ENCODE results near the gene ATG10.
"Not testable (repeated sequence)": the region's sequence is repeated elsewhere in the genome, so short reads cannot be mapped to it uniquely, and the experiment has no call there.

ATG10 gene

DNA sequence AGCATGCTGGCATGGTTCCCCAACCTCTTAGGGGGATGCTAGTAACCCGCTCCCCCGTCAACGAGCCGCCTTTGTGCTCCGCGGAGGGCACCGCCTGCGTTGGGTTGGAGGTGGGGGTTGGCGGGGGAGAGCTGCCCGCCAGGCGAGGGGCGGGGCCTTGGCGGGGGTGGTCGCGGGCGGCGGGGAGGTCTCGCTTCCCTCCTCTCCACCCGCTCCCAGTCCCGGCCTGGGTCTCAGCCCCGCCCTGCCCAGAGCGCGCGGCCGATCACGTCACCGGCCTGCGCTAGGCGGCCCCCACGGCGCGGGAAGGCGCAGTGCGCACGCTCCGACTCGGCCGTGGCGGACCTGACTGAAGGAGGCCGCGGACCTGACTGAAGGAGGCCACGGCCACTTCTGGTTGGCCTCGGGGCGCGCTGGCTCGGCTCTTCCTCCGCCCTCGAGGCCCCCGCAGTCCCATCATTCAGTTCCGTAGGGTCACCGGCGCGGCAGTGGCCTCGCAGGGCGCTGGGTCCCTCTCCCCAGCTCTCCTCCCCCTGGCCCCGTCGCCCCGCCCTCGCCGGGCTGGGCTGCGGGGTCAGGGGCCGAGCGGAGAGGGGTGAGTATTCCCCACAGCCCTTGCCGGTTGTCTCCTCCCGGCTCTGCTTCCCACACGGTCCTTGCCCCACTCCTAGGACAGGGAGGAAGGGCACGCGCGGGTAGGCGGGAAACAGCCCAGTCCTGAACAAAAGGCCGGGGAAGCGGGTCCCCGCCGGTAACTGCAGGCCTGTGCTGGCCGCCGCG, at the start of gene ATG10:
ATG10 (plus strand) TSS at position 312 of the 780 bp plus-strand sequence. CDS start 15,548 bp downstream, outside the sequence.
- DNase-seq = peak; percentile 88

DNA sequence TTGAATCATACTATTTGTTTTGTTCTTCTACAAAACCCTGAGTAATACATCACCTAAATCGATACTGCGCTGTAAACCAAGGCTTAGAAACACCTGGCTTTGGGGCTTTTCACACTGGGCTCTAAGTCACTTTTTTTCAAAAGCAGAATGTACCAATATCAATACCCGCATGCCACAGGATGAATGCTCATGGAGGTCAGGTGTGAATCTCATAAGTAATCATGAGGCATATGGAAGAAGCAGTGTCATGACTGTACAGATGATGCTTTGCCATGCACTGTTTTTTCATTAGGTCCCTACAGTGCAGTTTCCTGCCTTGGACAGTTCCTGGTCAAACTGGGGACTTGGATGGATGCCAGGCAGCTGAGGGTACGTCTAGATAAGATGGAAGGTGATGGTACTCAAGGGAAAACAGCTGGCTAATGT, 49.0 kb upstream of the ATG10 start:
- DNase-seq = no peak

DNA sequence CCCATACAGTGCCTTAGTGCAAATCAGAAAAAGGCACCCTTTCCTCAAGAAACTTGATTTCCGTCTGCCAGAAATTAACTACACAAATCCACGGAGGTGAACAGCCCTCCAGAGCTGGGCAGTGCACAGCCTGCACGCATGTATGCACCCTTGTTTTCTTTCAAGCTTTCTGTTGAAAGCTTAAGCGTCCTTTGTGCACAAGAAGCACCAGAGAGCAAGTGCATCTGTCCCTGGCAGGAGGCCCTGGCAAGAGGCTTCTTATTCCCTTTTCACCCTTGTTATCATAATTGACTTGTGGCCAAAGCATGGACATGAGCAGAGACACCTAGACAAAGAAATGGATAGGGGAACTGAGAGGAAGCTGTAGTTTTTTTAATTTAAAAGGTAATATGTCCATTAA, 47.4 kb upstream of the ATG10 start:
- no peak for DNase-seq

DNA sequence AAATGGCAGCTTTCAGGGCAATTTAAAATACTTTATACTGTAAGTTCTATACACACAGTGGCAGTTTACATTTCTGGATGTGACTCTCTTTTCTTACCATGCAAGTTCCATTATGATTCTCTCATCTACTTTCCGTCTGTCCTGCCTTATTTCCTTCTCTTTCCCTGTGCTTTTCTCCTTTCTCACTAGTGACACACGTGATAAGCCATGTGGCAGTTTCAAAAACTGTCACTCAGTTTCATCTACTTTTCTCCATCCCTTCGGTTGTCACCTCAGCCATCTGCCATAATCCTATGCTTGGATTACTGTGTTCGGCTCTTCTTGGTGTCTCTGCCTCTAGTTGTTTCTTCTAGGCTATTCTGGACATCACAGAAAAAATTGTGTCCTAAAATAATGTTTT, 46.8 kb upstream of the ATG10 start:
- no peak for DNase-seq

DNA sequence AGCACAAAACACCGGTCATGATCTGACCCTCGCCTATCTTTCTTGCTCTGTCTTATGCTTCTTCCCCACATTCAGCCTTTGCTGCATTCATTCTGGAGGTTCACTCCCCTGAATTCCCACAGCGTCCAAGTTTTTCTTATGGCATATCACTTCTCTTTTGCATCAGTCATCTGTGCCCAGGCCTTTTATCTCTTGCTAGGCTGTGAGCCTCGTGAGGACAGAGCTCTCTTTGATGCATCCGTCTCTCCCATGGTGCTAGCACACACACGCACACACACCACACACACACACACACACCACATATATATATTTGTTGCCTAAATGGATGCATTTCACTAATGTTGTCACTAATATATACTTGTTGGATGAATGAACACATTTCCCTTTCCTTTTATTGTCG, 45.8 kb upstream of the ATG10 start:
- no peak for DNase-seq

DNA sequence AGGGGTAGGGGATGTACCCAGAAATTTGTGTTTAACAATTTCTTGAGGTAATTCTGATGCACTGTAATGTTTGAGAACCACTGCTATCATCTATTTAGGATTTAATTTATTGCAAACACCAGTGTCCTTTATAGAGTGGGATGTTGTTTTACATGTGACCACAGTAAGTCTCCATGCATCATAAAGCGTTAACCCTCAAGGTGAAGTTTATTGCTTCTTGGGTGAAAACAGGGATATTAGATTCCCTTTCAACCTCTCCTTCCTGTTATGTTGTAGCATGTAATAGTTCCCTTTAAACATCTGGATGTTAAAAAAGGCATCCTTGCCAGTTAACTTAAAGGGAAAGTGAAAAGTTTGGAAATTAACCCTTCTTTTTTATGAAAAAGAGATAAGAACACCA, 35.8 kb upstream of the ATG10 start:
- no peak for DNase-seq

DNA sequence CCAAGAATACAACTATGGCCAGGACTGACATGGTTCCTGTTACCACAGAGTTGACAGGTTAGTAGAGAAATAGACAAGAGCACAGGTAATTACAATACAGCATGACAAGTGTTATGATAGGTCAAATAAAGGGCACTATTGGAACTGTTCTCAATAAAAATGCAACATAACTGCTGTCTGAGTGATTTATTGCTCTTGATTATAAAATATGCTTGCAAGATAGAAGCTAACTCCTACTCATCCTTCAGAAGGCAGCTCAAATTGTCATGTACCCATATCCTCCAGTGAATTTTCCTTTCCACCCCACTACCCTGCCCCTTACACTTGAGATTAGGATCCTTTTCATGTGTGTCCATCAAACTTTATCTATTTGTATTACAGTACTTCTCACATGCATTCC, 35.1 kb upstream of the ATG10 start:
- no peak for DNase-seq

DNA sequence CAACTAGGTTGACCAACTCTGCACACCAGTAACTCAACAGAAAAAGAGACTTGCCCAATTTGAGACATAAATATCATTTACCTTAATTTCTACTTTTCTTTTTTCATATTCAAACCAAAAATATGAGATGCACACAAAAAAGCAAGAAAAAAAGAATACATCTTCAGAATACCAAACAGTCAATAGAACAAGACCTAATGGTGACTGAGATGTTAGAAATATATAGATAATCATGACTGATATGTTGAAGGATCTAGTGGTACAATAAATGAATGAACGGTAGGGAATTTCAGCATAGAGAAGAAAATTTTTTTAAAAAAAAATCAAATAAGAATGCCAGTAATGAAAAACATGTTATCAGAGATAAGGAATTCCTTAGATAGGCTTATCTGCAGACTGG, 29.1 kb upstream of the ATG10 start:
- DNase-seq = no peak

DNA sequence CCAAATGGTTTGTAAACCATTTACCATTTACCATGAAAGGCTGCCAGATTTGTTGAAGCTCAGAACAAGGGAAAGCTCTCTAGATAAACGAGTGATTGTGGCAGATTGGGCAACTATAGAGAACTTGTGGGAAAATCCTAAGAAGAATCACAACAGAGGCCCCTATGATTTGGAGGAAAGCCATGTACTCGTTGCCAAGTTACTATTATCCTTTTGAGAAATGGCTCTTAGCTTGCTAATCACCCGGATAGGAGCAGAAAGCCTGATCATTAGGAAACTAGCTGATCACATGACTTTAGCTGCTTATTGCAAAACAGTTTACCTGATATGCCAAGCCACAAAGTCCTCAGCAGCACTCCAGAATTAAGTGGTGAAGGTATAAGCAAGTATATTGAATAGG, 23.5 kb upstream of the ATG10 start:
- DNase-seq = no peak

DNA sequence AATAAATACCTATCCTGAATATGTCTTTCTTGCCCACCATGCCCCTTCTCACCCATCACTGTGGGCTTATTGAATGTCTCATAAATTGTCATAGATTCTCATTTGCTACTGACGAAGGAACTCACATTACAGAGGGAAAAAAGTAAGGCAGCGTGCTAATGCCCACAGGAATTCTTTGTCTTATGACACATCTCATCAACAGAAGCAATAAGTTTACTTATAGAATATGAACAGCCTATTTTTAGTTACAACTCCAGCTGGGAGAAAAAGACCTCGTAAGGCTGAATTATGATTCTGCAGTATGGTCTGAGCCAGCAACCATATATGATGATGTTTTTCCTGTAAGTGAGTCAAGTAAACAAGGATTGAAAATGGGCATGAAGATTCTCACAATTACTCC, 22.4 kb upstream of the ATG10 start:
- no peak for DNase-seq

DNA sequence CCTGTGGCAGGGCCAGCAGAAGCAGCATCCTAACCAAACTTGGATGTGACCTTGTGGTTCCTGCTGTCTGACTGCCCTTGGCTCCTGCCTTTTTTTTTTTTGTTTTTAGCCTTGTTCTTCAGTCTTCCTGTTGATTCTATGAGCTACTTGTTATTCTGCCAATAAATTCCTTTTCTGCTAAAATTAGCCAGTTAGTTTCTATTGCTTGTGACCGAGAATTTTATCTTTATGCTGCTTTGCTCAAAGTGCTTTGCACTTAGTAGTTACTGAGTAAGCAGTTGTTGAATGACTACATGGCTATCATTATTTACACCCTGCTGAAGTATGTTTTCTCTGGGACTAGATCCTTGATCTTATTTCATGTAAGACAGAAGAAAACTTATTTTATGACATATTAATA, 20.8 kb upstream of the ATG10 start:
- DNase-seq = no peak

DNA sequence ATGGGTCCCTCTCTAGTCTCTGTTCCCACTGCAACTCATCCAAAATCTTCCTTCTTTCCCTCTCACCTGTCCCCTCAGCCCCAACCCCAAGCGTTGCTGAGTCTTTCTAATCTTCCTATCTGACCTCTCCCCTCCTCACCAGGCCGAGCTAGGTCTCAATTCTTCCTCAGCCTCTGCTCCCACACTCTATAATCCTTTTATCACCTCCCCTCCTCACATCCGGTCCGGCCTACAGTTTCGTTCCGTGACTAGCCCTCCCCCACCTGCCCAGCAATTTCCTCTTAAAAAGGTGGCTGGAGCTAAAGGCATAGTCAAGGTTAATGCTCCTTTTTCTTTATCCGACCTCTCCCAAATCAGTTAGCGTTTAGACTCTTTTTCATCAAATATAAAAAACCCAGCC, 17.0 kb upstream of the ATG10 start:
- DNase-seq = not testable (repeated sequence)

DNA sequence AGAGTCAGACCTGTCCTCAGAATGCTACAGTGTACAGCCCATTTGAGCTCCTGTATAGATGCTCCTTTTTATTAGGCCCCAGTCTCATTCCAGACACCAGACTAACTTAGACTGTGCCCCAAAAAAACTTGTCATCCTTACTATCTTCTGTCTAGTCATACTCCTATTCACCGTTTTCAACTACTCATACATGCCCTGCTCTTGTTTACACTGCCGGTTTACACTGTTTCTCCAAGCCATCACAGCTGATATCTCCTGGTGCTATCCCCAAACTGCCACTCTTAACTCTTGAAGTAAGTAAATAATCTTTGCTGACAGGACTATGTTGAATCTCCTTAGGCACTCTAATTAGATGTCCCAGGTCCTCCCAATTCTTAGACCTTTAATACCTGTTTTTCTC, 13.7 kb upstream of the ATG10 start:
- not testable (repeated sequence) for DNase-seq

DNA sequence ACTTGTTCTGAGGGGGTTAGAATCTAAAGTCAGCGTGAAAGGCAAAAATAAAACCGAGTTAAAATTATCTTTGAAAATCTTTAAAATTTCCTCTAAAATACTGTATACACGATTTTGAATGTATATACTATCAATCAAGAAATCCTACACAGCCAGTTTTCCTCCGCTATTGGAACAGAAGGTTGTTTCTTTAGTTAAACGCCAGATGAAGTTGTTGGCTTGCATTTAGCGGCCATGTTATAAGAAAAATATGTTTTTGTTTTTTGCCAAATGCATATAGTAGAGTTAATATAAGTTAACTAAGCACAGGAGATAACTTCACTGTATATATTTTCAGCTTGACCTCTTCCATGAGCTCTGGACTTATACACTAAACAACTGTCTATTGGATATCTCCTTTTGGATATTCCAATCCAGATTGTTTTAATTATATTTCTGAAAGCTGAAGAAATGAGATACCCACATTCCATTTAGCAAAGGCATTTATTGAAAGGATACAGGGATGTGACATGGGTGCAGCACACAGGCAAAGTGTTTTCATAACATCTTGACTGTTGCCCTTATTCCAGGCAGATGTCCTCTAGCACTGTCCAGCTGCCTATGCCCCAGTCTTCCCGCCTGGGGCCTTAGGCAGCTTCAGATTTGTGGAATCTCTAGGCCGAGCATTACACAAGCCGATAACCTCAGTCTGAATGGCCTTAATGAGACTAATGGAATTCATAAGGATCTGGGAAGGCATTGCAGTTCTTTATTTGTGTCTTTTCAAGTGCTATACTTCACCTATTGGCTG, 10.0 kb upstream of the ATG10 start:
- no peak for DNase-seq

DNA sequence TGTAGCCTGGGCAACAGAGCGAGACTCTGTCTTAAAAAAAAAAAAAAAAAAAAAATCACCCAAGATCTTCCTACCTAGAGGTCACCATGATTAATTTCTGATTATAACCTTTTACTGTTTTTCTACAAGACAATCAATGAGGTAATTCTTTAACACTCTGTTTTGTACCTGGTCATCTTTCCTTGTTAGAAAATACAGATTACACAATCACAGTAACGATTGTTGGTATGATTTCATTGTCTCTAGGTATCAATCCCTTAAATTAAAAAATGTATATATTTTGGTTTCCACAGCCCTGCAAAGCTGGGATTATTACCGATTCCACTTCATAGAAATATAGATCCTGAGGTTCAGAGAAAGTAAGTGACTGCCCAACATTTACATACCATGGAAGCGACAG, 8.3 kb upstream of the ATG10 start:
- no peak for DNase-seq

DNA sequence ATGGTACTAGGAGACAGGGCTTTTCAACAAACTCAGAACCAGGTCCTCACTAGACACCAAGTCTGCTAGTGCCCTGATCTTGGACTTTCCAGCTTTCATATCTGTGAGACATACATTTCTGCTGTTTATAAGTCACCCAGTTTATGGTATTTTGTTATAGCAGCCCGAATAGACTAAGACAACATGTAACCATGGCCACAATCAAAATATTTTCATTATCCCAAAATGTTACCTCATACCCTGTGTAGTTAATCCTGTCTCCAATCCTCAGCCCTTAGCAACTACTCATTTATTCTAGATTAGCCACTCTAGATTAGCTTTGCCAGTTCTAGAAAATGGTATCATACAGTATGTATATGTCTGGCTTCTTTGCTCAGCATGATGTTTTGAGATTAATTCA, 6.3 kb upstream of the ATG10 start:
- no peak for DNase-seq

DNA sequence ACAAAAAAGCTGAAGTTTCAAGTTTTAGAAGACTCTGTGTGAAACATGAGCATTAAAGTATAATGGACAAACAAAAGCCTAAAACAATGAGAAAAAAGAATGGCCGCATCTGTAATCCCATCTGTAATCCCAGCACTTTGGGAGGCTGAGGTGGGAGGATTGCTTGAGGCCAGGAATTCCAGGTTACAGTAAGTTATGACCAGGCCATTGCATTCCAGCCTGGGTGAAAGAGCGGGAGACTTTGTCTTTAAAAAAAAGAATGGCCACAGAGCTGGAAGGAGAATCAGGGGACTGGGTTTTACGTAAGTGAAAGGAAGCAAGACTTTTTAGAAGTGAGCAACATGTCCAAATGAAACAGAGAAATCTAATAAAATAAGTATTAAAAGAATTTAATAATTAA, 2.6 kb upstream of the ATG10 start:
- DNase-seq = no peak

DNA sequence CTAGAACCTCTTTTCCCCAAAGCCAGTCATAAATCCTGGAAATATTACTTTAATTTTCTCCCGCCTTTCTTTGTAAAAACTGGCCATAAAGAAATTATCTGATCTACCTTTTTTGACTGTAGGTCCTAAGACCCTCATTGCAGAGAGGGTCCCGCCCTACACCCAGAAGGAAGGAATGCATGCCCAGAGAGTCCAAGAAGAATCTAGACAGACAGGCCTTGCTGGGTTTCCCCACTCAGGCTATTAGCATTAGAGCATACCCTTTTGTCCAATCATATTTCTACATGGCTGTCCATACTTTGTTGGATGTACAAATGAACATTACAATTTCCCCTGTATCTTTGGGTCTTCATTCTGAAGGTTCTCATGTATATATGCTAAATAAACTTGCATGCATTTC, 1.9 kb upstream of the ATG10 start:
- DNase-seq = no peak

DNA sequence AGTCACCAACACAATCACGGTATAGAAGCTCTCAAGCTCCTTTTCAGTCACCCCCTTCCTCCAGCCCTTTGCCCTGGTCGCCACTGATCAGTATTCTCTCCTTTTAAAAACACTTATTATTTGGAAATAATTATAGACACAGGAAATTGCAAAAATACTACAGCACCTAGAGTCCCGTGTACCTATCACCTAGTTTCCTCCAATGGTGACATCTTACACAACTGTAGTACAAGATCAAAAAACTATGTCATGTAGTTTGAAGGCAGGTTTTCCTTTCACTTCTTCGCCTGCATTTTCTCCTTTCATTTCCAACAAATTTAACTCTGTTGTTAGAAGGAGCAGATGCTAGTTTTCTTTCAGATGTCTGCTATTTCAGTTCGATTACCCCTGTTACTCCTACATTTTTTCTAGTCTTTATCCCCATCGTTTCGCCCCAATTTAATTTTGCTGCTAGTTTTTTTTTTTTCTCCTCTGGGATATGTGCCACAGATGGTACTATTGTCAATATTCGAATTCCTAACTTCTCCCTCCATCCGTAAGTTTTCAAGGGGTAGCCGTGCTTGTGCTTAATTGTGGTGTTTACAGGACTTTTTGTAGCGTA, 612 bp upstream of the ATG10 start:
- DNase-seq = no peak

DNA sequence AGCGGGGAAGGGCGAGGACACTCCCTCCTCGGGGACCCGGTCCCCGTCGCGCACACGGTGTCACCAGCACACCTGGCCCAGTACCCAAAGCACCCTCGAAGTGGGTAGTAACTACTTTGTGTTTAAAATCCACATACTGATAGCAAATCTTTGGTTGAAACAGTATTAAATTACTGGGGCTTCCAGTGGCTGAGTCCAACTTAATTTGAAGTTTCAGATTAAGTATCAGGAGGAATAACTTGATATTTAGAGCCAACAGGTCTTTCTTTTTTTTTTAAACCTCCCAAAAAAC, 615 bp downstream of the ATG10 start:
- no peak for DNase-seq

DNA sequence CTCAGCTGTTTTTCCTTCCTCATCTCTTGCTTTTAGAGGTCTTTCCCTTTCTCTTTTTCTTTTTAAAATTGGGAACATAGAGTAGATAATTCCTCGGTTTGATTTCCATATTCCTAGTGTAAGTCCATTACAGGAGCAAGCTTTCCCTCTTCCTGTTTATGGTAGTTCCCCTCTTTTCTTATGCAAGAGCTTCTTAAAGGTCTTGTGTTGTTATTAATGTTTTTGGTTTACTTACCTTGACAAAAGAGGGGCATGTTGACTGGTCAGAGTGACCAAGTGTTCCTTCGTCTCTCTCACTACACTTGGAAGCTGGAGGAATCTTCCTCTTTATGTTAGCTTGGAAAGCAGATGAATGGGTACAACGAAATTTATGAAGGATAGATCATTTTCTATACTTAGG, 8.3 kb downstream of the ATG10 start:
- no peak for DNase-seq

DNA sequence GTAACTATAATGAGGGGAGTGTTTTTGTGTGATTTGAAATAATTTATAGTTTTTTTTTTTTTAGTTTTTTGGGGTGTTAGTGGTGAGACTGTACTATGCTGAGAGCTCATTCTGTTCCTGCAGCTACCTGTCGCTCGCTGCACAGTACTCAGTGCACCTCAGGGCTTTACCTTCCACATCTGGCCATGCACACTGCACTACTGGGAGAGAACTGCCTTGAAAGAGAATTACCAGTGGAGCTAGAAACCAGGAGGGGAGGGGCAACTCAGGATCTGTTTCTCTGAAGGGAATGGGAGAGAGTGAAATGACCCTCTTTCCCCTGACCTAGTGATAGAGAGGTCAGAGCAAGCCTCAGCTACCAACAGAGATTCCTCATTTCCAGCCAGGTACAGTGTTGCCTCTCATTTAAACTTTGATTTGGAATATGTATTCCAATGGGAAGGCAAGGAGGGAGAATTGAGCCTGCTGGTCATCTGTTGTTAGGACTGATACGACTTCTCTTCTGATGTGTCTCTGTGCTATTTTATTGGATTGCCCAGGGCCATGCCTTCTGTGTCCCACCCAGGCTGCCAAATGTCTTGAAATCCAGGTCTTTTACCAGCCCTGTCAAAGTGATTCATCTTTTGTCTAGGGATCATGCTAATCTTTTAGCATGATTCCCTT, 8.9 kb downstream of the ATG10 start:
- no peak for DNase-seq

DNA sequence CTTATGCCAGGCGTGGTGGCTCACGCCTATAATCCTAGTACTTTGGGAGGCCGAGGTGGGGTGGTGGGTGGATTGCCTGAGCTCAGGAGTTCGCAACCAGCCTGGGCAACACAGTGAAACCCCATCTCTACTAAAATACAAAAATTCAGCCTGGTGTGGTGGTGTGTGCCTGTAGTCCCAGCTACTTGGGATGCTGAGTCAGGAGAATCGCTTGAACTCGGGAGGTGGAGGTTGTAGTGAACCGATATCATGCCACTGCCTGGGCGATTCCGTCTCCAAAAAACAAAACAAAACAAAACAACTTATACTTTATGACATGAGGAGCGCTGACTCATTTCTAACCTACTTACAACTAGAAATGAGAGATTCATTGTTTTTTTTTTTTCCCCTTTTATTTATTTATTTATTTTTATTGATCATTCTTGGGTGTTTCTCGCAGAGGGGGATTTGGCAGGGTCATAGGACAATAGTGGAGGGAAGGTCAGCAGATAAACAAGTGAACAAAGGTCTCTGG, 10.4 kb downstream of the ATG10 start:
- DNase-seq = not testable (repeated sequence)

DNA sequence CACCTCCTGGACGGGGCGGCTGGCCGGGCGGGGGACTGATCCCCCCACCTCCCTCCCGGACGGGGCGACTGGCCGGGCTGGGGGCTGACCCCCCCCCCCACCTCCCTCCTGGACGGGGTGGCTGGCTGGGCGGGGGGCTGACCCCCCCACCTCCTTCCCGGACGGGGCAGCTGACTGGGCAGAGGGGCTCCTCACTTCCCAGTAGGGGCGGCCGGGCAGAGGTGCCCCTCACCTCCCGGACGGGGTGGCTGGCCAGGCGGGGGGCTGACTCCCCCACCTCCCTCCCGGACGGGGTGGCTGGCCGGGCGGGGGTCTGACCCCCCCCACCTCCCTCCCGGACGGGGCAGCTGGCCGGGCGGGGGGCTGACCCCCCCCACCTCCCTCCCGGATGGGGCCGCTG, 11.3 kb downstream of the ATG10 start:
- not testable (repeated sequence) for DNase-seq

All from stimulated activated CD4-positive, alpha-beta T cell treated with anti-CD3 and anti-CD28 coated beads, Interleukin-4, amount 100 ng/mL, for 1 hour (primary cell).